ENCODE results near the gene RNPEPL1. TPM values are rescaled to one million over a fixed set of nuclear protein-coding genes. Genes with fewer than 3 reads are reported as not detected.

The RNPEPL1 gene
- total RNA-seq, 1 experiment from 2014 or later, result 101 TPM

DNA sequence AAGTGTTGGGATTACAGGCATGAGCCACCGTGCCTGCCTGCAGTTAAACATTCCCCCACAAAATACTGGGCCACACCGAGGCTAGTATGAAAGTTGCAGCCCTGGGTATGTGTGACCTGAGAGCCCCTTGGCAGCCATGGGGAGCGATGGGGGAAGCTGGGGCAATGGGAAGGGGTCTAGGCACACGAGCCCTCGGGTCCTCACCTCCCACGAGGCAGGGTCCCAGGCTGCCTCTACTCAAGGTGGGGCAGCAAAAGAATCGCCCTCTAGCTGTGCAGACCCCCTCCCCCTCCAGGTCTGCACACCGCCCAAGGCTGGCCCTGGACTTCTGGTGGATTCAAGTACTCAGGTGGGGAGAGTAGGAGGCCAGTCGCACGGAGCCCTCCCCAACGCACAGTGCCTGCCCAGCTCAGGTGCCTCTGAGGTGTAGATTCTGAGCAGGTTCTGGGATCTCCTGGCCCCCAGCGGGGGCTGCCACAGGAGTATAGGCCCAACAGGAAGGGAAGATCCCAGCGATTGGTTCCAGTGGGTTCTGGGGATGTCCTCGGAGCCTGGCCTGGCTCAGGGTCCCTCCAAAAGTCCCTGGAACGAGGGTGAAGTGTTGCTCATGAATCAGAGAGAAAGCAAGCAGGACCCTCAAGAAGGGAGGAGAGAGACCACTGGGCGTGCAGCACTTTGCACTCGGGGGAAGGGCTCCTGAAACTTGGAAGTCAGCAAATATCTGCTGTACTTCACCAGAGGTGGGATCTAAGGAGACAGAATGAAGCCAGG is 59.6 kb downstream of the RNPEPL1 start:
- CTCF ChIA-PET, result no interaction called here
- POLR2A ChIA-PET (ENCODE audit: unreplicated experiment), result no interaction called here
- Histone ChIP-seq H2AFZ (no peak overlapping the region; the same call in 1 of the 2 replicates), H3K27me3 (ENCODE audit: insufficient read depth, low read depth) (peaks cover 44% of the 10 kb centered on the region), H3K36me3 (ENCODE audit: low read depth) (no peaks in the 10 kb centered on the region), H3K4me1 (replicated peaks; ENCODE audit: insufficient read depth) (no peaks in the 10 kb centered on the region), H3K4me2 (no peak overlapping the region), H3K9me3 (ENCODE audit: insufficient read depth, low read depth) (no peaks in the 10 kb centered on the region), H3K27ac (no peak overlapping the region), H3K4me3 (no peak overlapping the region), H4K20me1 (ENCODE audit: insufficient read depth) (no peaks in the 10 kb centered on the region), H3K79me2 (ENCODE audit: low read depth) (no peaks in the 10 kb centered on the region), H3F3A (ENCODE audit: insufficient read depth, low read depth) (no peaks in the 10 kb centered on the region), H3K9me2 (ENCODE audit: insufficient read depth) (no peaks in the 10 kb centered on the region)
- no TSS peak for BruUV-seq (replicated peaks)
- no peak for DNase-seq
- no peak for TF ChIP-seq EZH2 (IDR thresholded peaks at IDR 0.05; ENCODE audit: low read depth)
- TF ChIP-seq, protein P1, sequence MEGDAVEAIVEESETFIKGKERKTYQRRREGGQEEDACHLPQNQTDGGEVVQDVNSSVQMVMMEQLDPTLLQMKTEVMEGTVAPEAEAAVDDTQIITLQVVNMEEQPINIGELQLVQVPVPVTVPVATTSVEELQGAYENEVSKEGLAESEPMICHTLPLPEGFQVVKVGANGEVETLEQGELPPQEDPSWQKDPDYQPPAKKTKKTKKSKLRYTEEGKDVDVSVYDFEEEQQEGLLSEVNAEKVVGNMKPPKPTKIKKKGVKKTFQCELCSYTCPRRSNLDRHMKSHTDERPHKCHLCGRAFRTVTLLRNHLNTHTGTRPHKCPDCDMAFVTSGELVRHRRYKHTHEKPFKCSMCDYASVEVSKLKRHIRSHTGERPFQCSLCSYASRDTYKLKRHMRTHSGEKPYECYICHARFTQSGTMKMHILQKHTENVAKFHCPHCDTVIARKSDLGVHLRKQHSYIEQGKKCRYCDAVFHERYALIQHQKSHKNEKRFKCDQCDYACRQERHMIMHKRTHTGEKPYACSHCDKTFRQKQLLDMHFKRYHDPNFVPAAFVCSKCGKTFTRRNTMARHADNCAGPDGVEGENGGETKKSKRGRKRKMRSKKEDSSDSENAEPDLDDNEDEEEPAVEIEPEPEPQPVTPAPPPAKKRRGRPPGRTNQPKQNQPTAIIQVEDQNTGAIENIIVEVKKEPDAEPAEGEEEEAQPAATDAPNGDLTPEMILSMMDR (conservative IDR thresholded peaks at IDR 0.05), result no peak
- intact Hi-C loops (cut with micrococcal nuclease; ENCODE audit: unreplicated experiment), result no loop called here

DNA sequence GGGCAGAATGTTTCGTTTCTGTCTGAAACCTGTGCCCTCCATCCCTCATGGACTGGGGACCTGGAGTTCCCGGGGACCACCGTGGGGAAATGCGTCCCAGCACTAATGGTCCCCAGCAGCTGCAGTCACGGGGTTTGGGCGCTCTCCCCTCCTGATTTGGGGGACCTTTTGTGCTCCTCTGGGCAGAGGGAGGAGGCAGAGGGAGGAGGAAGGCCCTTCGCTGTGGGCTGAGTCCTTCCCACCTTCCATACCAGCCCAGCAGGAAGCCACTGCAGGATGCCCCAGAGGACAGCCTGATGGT is 60.2 kb downstream of the RNPEPL1 start:
- BruUV-seq (replicated peaks), result no TSS peak
- no peaks in the 10 kb centered on the region for H3K36me3 ChIP-seq (ENCODE audit: low read depth)
- DNase-seq, result no peak
- intact Hi-C loops (cut with micrococcal nuclease; ENCODE audit: unreplicated experiment), result no loop called here
- TF ChIP-seq, protein P1 (conservative IDR thresholded peaks at IDR 0.05), result no peak
- no peak for TF ChIP-seq EZH2 (IDR thresholded peaks at IDR 0.05; ENCODE audit: low read depth)
- no peak overlapping the region; the same call in 1 of the 2 replicates for H2AFZ ChIP-seq
- H3K27me3 ChIP-seq (ENCODE audit: insufficient read depth, low read depth), result peaks cover 44% of the 10 kb centered on the region
- H4K20me1 ChIP-seq (ENCODE audit: insufficient read depth), result no peaks in the 10 kb centered on the region
- no peaks in the 10 kb centered on the region for H3F3A ChIP-seq (ENCODE audit: insufficient read depth, low read depth)
- no peaks in the 10 kb centered on the region for H3K79me2 ChIP-seq (ENCODE audit: low read depth)
- ChIA-PET CTCF (interaction anchor here (0.7 kb wide), 1 partner anchor 10 kb away, joined by 13 read pairs; no protein-coding TSS in a partner anchor), POLR2A (ENCODE audit: unreplicated experiment) (no interaction called here)
- no peak overlapping the region for H3K4me2 ChIP-seq
- peaks cover 2% of the 10 kb centered on the region; the same call in 1 of the 2 replicates for H3K9me3 ChIP-seq (ENCODE audit: insufficient read depth, low read depth)
- no peak overlapping the region for H3K27ac ChIP-seq
- no peaks in the 10 kb centered on the region for H3K9me2 ChIP-seq (ENCODE audit: insufficient read depth)
- no peaks in the 10 kb centered on the region for H3K4me1 ChIP-seq (replicated peaks; ENCODE audit: insufficient read depth)
- H3K4me3 ChIP-seq, result no peak overlapping the region

DNA sequence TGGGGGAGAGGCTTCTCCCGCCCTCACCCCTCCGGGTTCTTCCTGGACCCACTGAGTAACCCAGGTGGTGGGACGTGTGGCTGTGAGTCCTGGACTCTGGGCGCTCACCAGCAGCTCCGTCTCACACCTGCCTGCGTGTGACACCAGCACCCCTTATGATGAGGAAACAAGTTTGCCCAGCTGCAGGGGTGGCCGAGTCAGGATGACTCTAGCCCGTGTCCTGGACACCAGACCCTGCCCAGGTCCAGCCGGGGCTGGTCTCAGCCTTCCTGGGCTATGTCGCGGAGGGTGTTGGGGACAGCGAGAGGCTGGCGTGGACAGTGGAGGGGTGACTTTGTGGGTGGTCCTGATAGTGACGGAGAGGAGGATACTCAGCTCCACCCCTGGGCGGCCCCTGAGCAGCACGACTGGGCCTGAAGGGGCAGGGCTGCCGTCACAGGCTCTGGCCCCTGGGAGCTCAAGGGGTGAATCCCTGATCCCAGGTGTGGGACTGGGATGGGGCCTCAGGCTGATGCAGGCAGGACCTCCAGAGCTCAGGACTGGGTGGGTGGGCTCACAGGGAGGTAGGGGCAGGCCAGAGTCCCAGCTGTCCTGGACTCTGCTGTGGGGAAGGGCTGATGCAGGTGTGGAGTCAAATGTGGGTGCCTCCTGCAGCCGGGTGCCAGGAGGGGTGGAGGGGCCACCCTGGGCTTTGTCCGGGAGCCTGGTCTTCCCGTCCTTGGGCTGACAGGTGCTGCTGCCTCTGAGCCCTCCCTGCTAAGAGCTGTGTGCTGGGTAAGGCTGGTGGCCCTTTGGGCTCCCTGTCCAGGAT is 60.7 kb downstream of the RNPEPL1 start:
- Histone ChIP-seq H4K20me1 (ENCODE audit: insufficient read depth) (no peaks in the 10 kb centered on the region), H3K27me3 (ENCODE audit: insufficient read depth, low read depth) (peaks cover 44% of the 10 kb centered on the region), H3K9me3 (ENCODE audit: insufficient read depth, low read depth) (peaks cover 7% of the 10 kb centered on the region; the same call in 1 of the 2 replicates), H3K27ac (no peak overlapping the region), H3K36me3 (ENCODE audit: low read depth) (no peaks in the 10 kb centered on the region), H3K79me2 (ENCODE audit: low read depth) (no peaks in the 10 kb centered on the region), H3K4me1 (replicated peaks; ENCODE audit: insufficient read depth) (no peaks in the 10 kb centered on the region), H3K4me3 (no peak overlapping the region), H3K9me2 (ENCODE audit: insufficient read depth) (no peaks in the 10 kb centered on the region), H3K4me2 (no peak overlapping the region), H3F3A (ENCODE audit: insufficient read depth, low read depth) (no peaks in the 10 kb centered on the region), H2AFZ (no peak overlapping the region)
- ChIA-PET POLR2A (ENCODE audit: unreplicated experiment) (no interaction called here), CTCF (interaction anchor here (0.7 kb wide), 1 partner anchor 10 kb away, joined by 13 read pairs; no protein-coding TSS in a partner anchor)
- DNase-seq, result no peak
- TF ChIP-seq EZH2 (IDR thresholded peaks at IDR 0.05; ENCODE audit: low read depth), result no peak
- TF ChIP-seq, protein P1 (conservative IDR thresholded peaks at IDR 0.05), result no peak
- BruUV-seq (replicated peaks), result no TSS peak
- intact Hi-C loops (cut with micrococcal nuclease; ENCODE audit: unreplicated experiment), result no loop called here
